GM18499 (cell line): Measurements from ENCODE around the gene PLBD1.

ENCODE experiments used
- ATAC-seq: cut with Tn5 transposase; IDR thresholded peaks from one replicate; pipeline ENCODE4 v1.9.1; 2021; ENCODE audit warnings: moderate number of reproducible peaks; ENCODE audit not compliant: insufficient read depth, unreplicated experiment

The PLBD1 gene

DNA sequence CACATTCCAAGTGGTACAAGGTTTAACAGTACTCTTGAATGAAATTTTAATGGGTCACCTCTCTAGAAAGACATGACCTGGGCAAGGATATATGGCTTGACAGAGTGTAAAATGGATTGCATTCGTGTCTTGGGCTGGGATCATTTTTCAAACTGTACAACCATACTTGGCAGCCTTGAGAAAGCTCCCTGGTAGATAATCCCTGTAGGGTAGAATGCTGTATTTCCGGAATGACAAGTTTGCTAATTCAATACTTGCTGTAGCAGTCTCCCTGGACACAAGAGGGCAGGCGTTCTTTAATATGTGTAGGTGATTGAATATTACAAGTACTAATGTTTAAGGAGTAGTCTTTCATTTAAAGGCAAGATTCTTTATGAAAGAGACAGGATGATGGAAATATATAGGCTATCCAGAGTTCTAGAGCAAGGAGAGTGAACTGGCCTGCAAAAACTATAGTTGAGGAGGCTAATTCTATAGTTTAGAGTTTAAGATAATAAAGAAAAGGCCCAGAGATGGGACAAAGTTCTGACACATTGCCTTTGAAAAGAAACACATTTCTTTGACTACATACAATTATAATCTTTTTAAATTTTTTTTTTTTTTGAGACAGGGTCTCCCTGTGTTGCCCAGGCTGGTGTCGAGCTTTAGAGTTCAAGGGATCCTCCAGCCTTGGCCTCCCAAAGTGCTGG, 53.4 kb downstream of the PLBD1 start:
- ATAC-seq, result no peak

DNA sequence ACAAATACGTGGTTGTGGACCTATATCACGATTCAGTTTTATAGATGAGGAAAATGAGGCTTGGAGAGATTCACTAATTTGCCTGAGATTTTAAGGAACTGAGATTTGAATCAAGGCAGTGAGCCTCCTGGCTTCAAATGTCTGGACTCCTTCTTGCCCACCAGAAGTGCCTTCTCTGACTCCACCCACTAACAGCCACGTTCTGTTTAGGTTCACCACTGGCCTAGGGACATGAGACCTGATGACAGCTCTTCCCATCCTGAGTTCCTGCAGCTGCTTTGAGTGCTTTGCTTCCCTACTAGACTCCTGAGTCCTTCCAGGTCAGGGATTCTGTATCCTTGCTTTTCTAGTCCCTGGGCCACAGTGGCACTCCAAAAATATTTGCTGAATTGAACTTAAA, 57.1 kb downstream of the PLBD1 start:
- no peak for ATAC-seq

DNA sequence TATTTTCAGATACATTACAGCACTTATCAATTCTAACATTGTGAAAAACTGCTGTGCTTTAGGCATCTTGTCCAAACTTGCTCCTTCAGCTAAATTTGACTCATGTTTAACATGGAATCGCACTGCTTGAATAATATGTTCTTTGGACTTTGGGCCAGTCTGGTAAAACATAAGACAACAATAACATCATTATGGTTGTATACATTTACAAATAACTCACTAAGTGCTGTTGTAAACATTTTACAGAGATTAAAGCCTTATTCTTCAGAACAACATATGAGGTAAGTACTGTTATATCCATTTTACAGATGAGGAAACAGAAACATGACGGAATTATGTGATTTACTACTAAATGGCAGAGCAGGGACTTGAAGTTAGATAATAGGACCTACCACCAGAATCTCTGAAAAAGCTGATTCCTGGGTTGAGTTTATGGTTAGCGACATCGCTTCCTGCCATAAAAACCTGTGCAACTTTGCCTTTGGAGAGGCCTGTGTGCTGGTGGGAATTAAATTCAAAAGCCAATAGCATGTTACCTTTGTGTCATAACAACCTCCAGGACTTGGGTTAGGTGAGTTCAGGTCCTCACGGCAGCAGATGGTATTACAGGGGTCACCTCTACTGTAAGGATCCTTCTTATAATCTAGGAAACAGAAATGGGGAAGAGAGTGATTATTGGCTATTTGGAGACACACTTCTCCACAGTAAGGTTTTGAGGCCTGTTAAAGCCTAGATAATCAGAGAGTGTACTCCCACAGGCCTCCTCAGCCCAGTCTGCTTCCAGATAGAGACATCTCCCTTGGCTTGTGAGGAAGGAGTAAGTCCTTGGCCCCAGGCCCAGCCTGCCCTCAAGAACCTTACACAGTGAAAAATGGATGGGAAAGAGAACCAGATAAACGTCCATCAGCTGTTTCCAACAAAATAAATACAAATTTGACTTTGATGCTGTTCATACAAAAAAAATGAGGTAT, 61.8 kb downstream of the PLBD1 start:
- ATAC-seq, result no peak

DNA sequence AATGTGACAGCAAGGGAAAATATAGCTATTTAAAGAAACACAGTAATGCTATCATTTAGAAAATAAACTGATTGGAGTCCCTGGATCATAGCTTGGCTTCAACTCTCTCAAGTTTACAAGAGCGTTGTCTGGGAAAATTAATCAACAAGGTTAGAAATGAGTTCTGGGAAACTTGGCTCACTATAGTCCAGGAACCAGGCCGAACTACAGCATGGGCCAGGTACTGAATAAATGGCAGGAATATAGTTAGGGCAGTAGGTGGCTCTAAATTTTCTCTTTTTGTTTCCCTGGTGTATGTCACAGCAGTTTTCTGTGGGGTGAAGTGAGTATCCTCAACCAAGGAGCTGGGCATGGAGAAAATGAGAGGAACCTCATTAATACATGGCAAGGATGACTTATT, 72.4 kb downstream of the PLBD1 start:
- no peak for ATAC-seq

DNA sequence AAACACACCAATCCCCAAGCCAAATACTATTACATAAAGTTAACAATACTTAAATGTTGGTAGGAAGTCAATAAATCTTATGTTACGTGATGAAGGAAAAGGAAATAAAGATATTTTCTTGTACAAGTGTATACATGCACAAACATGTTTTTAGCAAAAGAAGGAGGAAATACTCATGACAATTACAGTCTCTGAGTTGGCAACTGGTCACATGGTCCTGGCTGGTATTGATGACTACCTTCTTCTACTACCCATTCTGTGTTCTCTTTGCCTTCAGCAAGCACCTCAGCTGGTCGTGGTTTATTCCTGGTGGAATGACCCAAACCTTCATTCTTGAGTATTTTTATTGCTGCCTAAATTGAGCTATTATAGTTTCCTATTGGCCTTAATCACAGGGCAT, 84.8 kb downstream of the PLBD1 start:
- no peak for ATAC-seq

DNA sequence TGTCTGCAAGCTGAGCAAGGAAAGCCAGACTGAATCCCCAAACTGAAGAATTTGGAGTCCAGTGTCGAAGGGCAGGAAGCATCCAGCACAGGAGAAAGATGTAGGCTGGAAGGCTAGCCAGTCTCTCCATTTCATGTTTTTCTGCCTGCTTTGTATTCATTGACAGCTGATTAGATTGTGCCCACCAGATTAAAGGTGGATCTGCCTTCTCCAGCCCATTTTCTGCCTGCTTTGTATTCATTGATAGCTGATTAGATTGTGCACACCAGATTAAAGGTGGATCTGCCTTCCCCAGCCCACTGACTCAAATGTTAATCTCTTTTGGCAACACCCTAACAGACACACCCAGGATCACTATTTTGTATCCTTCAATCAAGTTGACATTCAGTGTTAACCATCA, 85.3 kb downstream of the PLBD1 start:
- no peak for ATAC-seq

DNA sequence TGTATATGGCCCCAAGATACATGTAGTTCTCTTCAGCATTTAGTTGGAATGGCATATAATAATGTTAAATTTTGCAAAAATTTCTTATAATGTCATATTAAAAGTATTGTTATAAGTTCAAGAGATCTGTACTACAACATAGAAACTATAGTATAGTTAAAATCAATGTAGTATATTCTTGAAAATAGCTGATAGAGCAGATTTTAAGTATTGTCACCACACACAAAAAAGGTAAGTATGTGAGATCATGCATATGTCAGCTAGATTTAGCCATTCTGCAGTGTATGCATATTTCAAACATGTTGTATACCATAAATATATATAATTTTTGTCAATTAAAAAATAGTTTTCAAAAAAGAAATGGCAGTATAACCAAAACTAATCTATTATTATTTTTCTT, 86.5 kb downstream of the PLBD1 start:
- ATAC-seq, result no peak

DNA sequence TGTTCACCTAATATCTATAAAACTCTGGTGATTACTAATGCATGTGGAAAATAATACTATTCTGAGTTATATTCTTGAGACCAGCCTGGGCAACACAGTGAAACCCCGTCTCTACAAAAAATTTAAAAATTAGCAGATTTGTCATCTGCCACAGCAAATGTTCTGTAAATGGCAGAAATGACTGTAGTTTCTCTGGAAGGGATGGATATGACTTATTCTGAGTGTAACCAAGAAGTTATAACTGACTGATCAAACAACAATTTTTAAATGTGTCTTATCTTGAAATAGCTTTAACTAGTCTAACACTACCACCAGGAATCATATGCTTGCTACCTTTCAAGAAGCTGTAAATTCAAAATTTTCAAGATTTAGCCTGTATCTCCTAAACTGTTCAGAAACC, 88.7 kb downstream of the PLBD1 start:
- ATAC-seq, result no peak

DNA sequence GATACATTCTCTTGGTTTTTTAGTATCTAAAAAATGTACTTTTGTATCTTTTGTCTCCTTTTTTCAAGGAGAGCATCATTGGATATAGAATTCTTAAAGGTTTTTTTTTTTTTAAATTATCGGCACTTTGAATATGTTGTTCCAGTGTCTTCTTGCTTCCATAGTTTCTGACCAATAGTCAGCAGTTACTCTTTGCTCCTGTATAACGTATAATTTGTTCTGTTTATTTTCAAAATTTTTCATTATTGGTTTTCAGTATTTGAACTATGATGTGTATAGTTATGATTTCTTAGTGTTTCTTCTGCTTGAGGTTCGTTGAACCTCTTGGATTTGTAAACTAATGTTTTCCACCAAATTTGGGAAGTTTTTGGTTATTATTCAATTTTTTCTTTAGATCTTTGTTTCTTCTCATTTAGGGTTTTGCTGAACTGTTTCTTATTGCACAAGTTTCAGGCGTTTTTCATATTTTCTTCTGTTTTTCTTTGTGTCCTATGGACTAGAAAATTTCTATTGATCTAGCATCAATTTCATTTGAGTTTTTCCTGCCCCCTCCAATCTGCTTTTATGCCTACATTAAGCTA, 93.9 kb downstream of the PLBD1 start:
- no peak for ATAC-seq

DNA sequence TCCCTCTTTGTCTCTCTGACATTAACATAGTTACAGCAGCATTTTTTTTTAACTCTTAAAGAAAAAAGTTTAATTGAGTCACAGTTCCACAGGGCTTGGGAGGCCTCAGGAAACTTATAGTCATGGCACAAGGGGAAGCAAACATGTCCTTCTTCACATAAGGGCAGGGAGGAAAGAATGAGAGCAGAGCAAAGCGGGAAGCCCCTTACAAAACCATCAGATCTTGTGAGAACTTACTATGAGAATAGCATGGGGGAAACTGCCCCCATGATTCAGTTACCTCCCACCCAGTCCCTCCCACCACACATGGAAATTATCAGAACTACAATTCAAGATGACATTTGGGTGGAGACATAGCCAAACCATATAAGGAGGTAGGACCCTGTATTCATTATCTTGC, 96.2 kb downstream of the PLBD1 start:
- no peak for ATAC-seq

DNA sequence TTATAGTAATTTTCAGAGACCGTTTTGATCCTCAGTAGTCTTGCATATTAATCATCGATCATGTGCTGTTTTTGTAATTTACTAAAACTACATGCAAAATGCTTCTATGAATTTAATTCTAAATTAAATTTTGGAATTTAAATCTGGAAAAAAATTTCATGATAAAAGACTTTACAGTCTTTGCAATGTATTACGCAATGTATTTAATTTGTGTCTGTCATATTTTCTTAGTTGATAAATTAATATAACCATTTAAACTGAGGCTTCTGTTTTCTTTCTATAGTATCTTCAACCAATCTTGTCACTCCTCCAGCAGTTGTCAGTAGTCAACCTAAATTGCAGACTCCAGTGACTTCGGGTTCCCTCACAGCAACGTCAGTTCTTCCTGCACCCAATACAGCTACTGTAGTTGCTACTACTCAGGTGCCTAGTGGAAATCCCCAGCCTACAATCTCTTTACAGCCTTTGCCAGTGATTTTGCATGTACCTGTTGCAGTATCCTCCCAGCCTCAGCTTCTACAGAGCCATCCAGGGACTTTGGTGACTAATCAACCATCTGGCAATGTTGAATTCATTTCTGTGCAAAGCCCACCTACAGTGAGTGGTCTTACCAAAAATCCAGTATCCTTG, 107.4 kb downstream of the PLBD1 start:
- no peak for ATAC-seq

DNA sequence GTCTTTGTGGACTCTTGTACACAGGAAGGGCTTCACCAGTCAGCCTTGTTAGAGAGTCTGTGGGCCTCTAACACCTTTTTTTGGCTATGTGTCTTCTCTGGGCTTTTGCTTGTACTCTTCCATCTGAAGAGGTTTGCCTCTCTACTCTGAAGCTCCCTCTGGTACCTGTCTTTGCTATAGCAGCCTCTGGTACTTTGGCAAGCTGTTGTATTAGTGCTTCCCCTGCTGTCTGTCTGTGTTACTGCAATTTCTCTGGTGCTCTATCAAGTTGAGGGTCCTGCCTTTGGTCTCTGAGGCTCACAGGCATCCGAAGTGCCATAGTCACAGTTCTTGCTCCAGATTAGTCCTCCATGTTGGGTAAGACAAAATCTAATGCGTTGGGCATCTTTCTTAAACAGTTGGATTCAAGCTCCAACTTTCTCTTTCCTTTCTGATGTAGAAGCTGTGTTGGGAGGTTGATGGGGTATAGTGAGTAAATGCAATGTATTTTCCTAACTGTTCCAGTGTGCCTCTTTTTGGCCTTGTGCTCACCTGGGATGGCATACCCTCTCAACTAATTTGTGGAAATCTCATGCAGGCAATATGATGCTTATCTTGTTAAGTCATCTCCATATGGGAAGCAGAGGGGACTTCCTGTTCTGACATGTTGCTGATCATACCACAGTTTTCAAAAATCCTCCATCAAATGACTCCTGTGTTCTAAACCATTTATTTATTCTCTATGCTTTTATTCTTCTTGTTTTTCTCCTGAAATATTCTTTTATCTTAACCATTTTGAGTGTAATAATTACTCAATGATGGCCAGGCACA, 113.4 kb downstream of the PLBD1 start:
- no peak for ATAC-seq
